PC-9 (cell line): ENCODE results near the gene FANCL.
"Not testable (repeated sequence)": the region's sequence is repeated elsewhere in the genome, so short reads cannot be mapped to it uniquely, and the experiment has no call there.

Experiments used
- CTCF ChIP-seq: fragments of 200-600 bp; sonication (generic); conservative IDR thresholded peaks from 2 replicates; pipeline ENCODE4 v1.6.1; 2017; ENCODE audit warnings: mixed run types, antibody characterized with exemption, mild to moderate bottlenecking, moderate library complexity
- EZH2 ChIP-seq: fragments of 200-600 bp; sonication (generic); IDR thresholded peaks from 2 replicates; pipeline ENCODE4 v1.8.0; 2017; ENCODE audit warnings: antibody characterized with exemption, low read depth

DNA sequence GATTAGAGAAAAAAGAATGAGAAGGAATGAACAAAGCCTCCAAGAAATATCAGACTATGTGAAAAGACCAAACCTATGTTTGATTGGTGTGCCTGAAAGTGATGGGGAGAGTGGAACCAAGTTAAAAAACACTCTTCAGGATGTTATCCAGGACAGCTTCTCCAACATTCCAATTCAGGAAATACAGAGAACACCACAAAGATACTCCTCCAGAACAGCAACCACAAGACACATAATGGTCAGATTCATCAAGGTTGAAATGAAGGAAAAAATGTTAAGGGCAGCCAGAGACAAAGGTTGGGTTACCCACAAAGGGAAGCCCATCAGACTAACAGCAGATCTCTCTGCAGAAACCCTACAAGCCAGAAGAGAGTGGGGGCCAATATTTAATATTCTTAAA is 71.3 kb downstream of the FANCL start:
- TF ChIP-seq EZH2, CTCF: not testable (repeated sequence)
